NCI-H2107 (cell line): ENCODE measurements around the gene ACAD8.

Experiments used
- DNase-seq: peaks from one replicate; lab custom pipeline; 2025; lab: John Stamatoyannopoulos, UW

ACAD8 gene

DNA sequence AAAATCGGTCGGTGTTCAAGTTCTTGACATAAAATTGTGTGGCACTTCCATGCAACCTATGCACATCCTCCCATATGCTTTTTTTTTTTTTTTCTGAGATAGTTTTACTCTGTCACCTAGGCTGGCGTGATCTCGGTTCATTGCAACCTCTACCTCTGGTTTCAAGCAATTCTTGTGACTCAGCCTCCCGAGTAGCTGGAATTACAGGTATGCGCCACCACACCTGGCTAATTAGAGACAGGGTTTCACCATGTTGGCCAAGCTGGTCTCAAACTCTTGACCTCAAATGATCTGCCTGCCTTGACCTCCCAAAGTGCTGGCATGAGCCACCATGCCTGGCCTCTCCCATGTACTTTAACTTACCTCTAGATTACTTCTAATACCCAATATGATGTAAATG, 37.8 kb downstream of the ACAD8 start:
- no peak for DNase-seq

DNA sequence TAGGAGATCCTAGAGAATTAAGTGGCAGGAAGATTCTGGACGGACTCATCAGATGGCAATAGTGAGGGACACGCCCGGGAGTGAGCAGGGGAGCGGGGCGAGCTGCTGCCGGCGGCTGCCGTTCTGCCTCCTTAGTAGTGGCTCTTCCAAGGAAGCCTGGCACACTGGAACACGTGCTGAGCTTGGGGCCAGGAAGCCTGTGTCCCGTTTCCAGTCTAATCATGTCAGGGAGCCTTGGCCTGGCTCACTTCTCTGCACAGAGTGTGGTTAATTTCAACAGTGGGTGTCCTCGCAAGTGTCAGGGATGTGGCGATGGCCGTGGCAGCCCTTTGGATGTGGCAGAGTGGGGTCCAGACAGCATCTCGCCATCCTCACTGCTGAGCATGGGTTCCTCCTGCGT, 39.3 kb downstream of the ACAD8 start:
- no peak for DNase-seq

DNA sequence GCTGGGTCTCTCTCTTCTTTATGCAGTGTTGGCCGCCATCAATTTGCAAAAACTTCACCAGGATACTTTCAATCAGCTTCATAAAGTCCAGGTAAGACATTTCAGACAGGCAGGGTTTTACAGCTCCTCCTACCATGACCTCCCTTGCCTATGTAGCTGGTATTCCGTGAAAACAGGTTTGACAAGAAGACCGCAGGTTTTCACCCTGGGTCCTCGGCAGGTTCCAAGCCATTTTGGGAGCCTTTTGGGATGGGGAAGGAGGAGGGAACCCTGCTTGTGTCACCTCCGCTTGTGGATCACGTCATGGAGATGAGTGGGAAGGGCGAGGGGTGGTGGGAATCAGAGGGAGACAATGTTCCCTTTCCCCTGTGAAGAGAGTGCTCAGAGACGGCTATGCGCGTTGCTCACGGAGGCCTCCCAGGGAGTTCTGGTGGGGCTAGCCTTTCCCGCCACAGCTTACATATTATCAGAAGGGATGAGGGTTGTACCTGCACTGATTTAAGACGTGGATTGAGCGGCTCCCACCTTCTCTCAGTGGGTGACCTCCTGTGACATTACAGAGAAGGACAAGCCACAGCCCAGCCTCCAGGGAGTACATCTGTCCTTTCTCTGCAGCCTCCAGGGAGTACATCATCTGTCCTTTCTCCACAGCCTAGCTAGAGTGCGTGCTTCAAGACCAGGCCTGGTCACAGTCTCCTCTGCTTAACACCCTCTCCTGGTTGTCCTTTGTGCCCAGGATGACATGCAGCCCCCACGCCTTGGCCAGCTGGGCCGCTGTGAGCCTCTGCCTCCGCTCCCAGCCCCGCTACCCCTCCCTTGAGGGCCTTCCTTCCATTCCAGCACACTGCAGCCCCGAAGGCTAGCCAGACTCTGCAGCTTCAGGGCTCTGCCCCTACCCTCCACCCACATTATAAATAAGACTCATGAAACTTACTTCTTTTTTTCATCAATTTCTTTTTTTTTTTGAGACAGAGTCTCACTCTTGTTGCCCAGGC, 40.0 kb downstream of the ACAD8 start:
- DNase-seq: no peak

DNA sequence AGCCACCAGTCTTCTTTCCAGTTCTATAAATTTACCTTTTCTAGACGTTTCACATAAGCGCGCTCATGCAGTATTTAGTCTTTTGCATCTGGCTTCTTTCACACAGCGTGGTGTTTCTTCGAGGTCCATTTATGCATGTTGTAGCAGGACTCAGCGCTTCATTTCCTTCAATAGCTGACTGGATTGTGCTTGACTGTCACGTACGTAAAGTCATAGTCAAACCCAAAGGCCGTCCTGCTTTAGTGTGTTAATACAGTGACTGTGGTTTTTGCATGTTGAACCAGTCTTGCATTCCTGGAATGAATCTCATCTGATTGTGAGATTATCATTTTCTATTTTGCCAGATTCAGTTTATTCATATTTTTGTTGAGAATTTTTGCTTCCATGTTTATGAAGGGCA, 41.3 kb downstream of the ACAD8 start:
- no peak for DNase-seq

DNA sequence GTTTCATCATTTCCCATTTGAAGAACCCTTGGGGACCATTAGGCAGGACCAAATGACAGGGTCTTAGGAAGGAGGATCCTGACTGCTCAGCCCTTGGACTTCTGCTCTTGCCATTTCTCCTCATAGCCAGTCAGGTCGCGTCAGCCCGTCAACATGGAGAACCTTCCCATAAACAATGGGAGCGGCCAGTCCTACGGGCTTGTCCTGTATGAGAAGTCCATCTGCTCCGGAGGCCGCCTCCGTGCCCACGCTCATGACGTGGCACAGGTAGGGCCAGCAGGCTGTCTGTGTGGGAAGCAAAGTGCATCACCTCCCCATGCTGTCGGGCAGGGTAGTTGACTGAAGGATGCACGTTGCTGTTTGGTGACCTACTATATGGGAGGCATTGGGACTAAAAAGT, 58.9 kb downstream of the ACAD8 start:
- no peak for DNase-seq

DNA sequence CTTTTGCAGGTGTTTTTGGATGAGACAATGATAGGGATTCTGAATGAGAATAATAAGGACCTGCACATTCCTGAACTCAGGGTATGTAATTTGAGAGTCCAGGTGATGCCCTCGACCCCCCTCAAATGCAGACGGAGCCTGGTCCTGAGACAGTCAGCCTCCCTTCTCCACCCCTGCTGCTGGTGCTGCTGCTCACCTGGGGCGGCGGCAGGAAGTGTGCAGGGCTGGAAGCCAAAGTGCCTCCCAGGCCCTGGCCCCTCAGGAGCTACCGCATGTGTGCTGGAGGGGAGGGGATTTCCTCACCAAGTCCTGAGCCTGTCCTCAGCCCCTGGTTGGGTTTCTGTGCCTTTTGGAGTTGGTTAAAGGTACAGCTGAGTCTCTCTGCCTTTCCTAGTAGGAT, 59.4 kb downstream of the ACAD8 start:
- no peak for DNase-seq

DNA sequence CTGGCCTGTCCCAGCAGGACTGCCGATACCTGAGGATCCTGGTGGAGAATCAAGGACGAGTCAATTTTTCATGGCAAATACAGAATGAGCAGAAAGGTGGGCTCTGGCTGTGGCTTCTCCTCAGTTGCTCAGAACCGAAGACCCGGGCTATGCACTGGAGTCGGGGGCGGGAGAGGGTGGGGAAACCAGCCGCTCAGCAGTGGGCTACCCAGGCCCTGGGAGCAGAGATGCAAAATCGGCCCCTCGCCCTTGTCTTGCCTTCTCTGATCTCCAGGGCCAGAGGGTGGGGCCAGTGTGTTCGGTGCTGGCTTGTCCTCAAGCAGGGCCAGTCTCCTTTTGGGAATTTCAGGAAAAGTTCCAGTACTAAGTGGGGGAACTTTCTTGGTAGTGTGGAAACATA, 60.0 kb downstream of the ACAD8 start:
- DNase-seq: no peak

DNA sequence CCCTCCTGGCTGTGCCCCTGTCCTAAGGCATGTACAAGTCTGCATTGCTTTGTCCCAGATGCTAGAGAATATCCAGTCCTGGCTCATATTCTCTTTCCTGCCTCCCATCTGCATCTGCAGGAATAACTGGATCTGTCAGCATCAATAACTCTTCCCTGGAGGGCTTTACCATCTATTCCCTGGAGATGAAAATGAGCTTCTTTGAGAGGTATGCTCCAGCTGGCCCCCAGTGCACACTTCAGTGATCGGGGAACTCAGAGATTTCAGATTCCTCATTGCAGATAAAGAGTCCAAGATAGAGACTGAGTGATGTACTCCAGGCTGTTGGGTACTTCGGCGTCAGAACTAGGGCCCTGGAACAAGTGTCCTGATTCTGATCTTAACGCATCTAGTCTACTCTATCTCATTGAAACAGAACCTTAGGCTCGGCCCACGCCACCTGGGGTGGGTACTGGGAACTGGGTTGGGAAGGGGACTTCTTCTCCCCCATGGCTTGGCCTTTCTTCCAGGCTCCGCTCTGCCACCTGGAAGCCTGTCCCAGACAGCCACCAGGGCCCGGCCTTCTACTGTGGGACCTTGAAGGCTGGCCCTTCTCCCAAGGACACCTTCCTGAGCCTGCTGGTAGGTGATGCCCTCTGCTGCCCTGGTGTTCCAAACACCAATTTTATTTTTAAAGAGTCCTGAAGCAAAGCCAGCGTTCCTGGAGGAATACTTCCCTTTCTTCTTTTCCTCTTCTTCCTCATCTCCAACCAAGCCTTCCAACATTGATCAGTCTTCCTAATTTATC, 60.6 kb downstream of the ACAD8 start:
- DNase-seq: no peak
